Measurements from ENCODE around the gene ESRRA. TPM values are rescaled to one million over a fixed set of nuclear protein-coding genes. Genes with fewer than 3 reads are reported as not detected.
A peak's percentile ranks its signal among the peaks of the same experiment; 100 is the strongest.

The ESRRA gene
- total RNA-seq, 1 donor: 28.6 TPM

GRCh38 chr11:64357446-64357845, 52.1 kb downstream of the ESRRA start:
- Histone ChIP-seq H2AFZ (ENCODE audit: low read length) (no peak overlapping the region), H3K79me2 (ENCODE audit: insufficient read depth, low read length) (peaks cover 16% of the 10 kb centered on the region), H3K36me3 (ENCODE audit: insufficient read depth, low read length) (peaks cover 10% of the 10 kb centered on the region), H3K27me3 (ENCODE audit: insufficient read depth, low read length) (no peaks in the 10 kb centered on the region), H3K4me1 (ENCODE audit: insufficient read depth, low read length) (peaks cover 27% of the 10 kb centered on the region), H3K4me2 (ENCODE audit: insufficient read depth, low read length) (no peak overlapping the region), H3K4me3 (ENCODE audit: insufficient read depth, low read length) (no peak overlapping the region), H4K20me1 (ENCODE audit: insufficient read depth, low read length) (peaks cover 5% of the 10 kb centered on the region), H3K9me3 (ENCODE audit: low read depth, low read length) (no peaks in the 10 kb centered on the region), H3K27ac (ENCODE audit: low read depth, low read length) (no peak overlapping the region)
- DNase-seq (ENCODE audit: insufficient read length, low spot score, missing footprints): no peak
- TF ChIP-seq, protein P1, sequence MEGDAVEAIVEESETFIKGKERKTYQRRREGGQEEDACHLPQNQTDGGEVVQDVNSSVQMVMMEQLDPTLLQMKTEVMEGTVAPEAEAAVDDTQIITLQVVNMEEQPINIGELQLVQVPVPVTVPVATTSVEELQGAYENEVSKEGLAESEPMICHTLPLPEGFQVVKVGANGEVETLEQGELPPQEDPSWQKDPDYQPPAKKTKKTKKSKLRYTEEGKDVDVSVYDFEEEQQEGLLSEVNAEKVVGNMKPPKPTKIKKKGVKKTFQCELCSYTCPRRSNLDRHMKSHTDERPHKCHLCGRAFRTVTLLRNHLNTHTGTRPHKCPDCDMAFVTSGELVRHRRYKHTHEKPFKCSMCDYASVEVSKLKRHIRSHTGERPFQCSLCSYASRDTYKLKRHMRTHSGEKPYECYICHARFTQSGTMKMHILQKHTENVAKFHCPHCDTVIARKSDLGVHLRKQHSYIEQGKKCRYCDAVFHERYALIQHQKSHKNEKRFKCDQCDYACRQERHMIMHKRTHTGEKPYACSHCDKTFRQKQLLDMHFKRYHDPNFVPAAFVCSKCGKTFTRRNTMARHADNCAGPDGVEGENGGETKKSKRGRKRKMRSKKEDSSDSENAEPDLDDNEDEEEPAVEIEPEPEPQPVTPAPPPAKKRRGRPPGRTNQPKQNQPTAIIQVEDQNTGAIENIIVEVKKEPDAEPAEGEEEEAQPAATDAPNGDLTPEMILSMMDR (IDR thresholded peaks at IDR 0.05; ENCODE audit: extremely low read depth, low read depth, low read length): no peak

GRCh38 chr11:64357904-64358535, 52.7 kb downstream of the ESRRA start:
- Histone ChIP-seq H3K4me1 (ENCODE audit: insufficient read depth, low read length) (peaks cover 27% of the 10 kb centered on the region), H3K27ac (ENCODE audit: low read depth, low read length) (no peak overlapping the region), H3K4me2 (ENCODE audit: insufficient read depth, low read length) (peak overlapping the region; percentile 94), H3K27me3 (ENCODE audit: insufficient read depth, low read length) (no peaks in the 10 kb centered on the region), H2AFZ (ENCODE audit: low read length) (peak overlapping the region; percentile 85), H3K9me3 (ENCODE audit: low read depth, low read length) (no peaks in the 10 kb centered on the region), H3K79me2 (ENCODE audit: insufficient read depth, low read length) (peaks cover 16% of the 10 kb centered on the region), H3K4me3 (ENCODE audit: insufficient read depth, low read length) (peak overlapping the region; percentile 94), H3K36me3 (ENCODE audit: insufficient read depth, low read length) (peaks cover 15% of the 10 kb centered on the region), H4K20me1 (ENCODE audit: insufficient read depth, low read length) (peaks cover 5% of the 10 kb centered on the region)
- TF ChIP-seq, protein P1 (IDR thresholded peaks at IDR 0.05; ENCODE audit: extremely low read depth, low read depth, low read length): no peak
- DNase-seq (ENCODE audit: insufficient read length, low spot score, missing footprints): peak; percentile 91

DNA sequence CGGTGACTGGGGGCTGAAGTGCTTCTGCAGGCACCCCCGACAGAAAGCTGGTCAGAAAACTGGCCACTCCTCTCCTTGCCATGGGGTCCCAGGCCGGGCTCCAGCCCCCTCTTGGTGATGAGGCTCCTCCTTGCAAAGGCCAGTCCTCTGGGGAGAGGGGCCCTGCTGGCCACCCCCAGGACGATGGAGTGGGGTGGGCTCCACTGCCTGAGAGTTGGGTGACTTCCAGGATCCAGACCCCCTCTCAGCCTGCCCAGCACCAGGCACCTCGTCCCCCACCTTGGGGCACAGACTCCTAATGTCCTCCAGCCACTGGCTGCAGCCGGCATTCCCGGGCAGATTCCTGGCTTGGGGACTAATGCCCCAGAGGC, 53.2 kb downstream of the ESRRA start:
- Histone ChIP-seq H3K27ac (ENCODE audit: low read depth, low read length) (peak overlapping the region; percentile 76), H4K20me1 (ENCODE audit: insufficient read depth, low read length) (peaks cover 5% of the 10 kb centered on the region), H3K4me2 (ENCODE audit: insufficient read depth, low read length) (peak overlapping the region; percentile 94), H3K36me3 (ENCODE audit: insufficient read depth, low read length) (peaks cover 20% of the 10 kb centered on the region), H3K27me3 (ENCODE audit: insufficient read depth, low read length) (no peaks in the 10 kb centered on the region), H3K4me3 (ENCODE audit: insufficient read depth, low read length) (peak overlapping the region; percentile 94), H3K9me3 (ENCODE audit: low read depth, low read length) (no peaks in the 10 kb centered on the region), H2AFZ (ENCODE audit: low read length) (peak overlapping the region; percentile 85), H3K4me1 (ENCODE audit: insufficient read depth, low read length) (peaks cover 27% of the 10 kb centered on the region), H3K79me2 (ENCODE audit: insufficient read depth, low read length) (peaks cover 16% of the 10 kb centered on the region)
- no peak for DNase-seq (ENCODE audit: insufficient read length, low spot score, missing footprints)
- TF ChIP-seq, protein P1 (IDR thresholded peaks at IDR 0.05; ENCODE audit: extremely low read depth, low read depth, low read length): no peak

GRCh38 chr11:64358907-64359711, 53.8 kb downstream of the ESRRA start, which contains the start of gene RPS6KA4:
RPS6KA4 (plus strand) TSS chr11:64359162; CDS start chr11:64359236, 74 bp downstream.
- H3K9me3 ChIP-seq (ENCODE audit: low read depth, low read length): no peaks in the 10 kb centered on the region
- H3K4me1 ChIP-seq (ENCODE audit: insufficient read depth, low read length): peaks cover 27% of the 10 kb centered on the region
- peak within 1 kb of the TSS; percentile 94 for H3K4me3 ChIP-seq (ENCODE audit: insufficient read depth, low read length)
- H3K27ac ChIP-seq (ENCODE audit: low read depth, low read length): peak within 1 kb of the TSS; percentile 76
- H4K20me1 ChIP-seq (ENCODE audit: insufficient read depth, low read length): peaks cover 5% of the 10 kb centered on the region
- peak within 1 kb of the TSS; percentile 94 for H3K4me2 ChIP-seq (ENCODE audit: insufficient read depth, low read length)
- peaks cover 16% of the 10 kb centered on the region for H3K79me2 ChIP-seq (ENCODE audit: insufficient read depth, low read length)
- peak within 1 kb of the TSS; percentile 91 for H2AFZ ChIP-seq (ENCODE audit: low read length)
- no peaks in the 10 kb centered on the region for H3K27me3 ChIP-seq (ENCODE audit: insufficient read depth, low read length)
- peaks cover 26% of the 10 kb centered on the region for H3K36me3 ChIP-seq (ENCODE audit: insufficient read depth, low read length)
- TF ChIP-seq, protein P1 (IDR thresholded peaks at IDR 0.05; ENCODE audit: extremely low read depth, low read depth, low read length): no peak
- peak; percentile 100 for DNase-seq (ENCODE audit: insufficient read length, low spot score, missing footprints)

Measured in osteoblast (primary cell).